Erythroblast (primary cell): ENCODE measurements around the gene PIK3C2G.

Experiments used
- GATA1 ChIP-seq: IDR thresholded peaks from 2 replicates; pipeline ENCODE4 v1.6.1; 2011; ENCODE audit warnings: low read depth, mild to moderate bottlenecking, control low read depth, low read length, moderate library complexity
- POLR2A ChIP-seq: IDR thresholded peaks from 2 replicates; pipeline ENCODE4 v1.6.1; 2011; ENCODE audit warnings: mild to moderate bottlenecking, low read length

DNA sequence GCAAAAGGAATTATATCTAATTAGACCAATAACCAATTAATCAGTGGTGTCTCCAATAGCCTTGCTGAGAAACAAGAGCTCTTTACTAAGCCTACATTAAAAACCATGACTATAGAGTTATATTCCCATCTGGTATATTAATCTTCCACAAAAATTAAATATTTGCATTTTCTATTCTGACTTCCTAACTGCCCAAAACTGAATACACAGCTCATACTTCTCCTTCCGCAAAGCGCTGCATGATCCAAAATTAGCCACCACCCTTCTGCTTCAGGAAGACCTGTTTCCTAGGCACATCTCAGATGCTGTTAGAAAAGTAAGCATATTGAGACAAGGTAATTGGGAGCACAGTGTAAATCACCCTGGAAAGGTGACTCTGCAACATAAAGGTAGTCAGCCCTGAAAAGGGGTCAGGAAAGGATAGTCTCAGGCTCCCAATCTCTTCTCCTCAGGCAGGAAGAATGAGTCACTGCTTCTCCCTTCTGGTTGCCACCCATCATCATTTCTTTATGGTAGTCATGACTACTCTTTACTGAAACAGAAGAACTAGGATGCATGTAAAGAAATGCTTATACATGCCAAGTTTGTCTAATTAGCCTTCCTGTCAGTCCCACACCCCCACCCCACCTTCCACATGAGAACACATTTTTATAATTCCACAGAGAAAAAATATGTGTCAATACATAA lies 422.2 kb downstream of the PIK3C2G start:
- no peak for TF ChIP-seq POLR2A
- TF ChIP-seq GATA1 = no peak
